K562 (cell line): Measurements from ENCODE around the gene RNF224. TPM values are rescaled to one million over a fixed set of nuclear protein-coding genes. Genes with fewer than 3 reads are reported as not detected.

ENCODE experiments used
- ARNT ChIP-seq, 2 experiments: fragments of 450-650 bp; IDR thresholded peaks; 2 replicates each; pipeline ENCODE4 v1.6.1; 2016; ENCODE audit warnings: mild to moderate bottlenecking in 1 of 2
- CTBP1 ChIP-seq: fragments of 450-650 bp; IDR thresholded peaks from 2 replicates; pipeline ENCODE4 v1.6.1; 2016; ENCODE audit warnings: borderline replicate concordance
- DIDO1 ChIP-seq: fragments of 450-650 bp; IDR thresholded peaks from 2 replicates; pipeline ENCODE4 v1.6.1; 2016; ENCODE audit warnings: low read depth, missing biosample characterization, missing genetic modification characterization
- ELF2 ChIP-seq: fragments of 250-450 bp; sonication (Bioruptor Pico); IDR thresholded peaks from 2 replicates; pipeline ENCODE4 v1.5.0; 2021; ENCODE audit warnings: mild to moderate bottlenecking
- ETV5 ChIP-seq: sonication (generic); formaldehyde crosslinking; IDR thresholded peaks from 2 replicates; pipeline ENCODE4 v1.4.0; 2020; ENCODE audit warnings: low read depth, mild to moderate bottlenecking, missing genetic modification reagents
- FOXA3 ChIP-seq, 2 experiments: fragments of 450-650 bp in 1 of 2; sonication (generic) in 1 of 2; formaldehyde crosslinking; IDR thresholded peaks in 1 of 2; conservative IDR thresholded peaks in 1 of 2; 2 replicates each; pipeline versions ENCODE4 v1.4.0 to v1.8.0; 2020 to 2022; ENCODE audit warnings: mild to moderate bottlenecking in 2 of 2, missing genetic modification reagents in 1 of 2
- FUS ChIP-seq: fragments of 200-400 bp; formaldehyde crosslinking; optimal IDR thresholded peaks from 2 replicates; pipeline ENCODE3; 2017; ENCODE audit warnings: low read depth, low read length
- HDAC1 ChIP-seq, 2 experiments: fragments of 450-650 bp; IDR thresholded peaks; 2 replicates each; pipeline ENCODE4 v1.6.1; 2016 to 2017; ENCODE audit warnings: inconsistent platforms in 1 of 2, mild to moderate bottlenecking in 1 of 2, moderate library complexity in 1 of 2
- KAT2B ChIP-seq: IDR thresholded peaks from one replicate; pipeline ENCODE4 v1.6.1; 2012; ENCODE audit warnings: low read depth, mild to moderate bottlenecking, control low read depth, inconsistent platforms, low read length, moderate library complexity
- KDM5B ChIP-seq: fragments of 200-600 bp; sonication (generic); IDR thresholded peaks from 2 replicates; pipeline ENCODE4 v1.6.1; 2012; ENCODE audit warnings: low read depth, mild to moderate bottlenecking, moderate library complexity, low read length, control low read depth, inconsistent platforms; ENCODE audit not compliant: insufficient replicate concordance
- NR2C2 ChIP-seq, 2 experiments: fragments of 200-800 bp in 1 of 2; sonication (Bioruptor generic) in 1 of 2; sonication (generic) in 1 of 2; formaldehyde crosslinking in 1 of 2; IDR thresholded peaks; 2 replicates each; pipeline versions ENCODE4 v1.6.1 to v1.8.0; 2016 to 2022; ENCODE audit warnings: mild to moderate bottlenecking in 1 of 2, missing compliant biosample characterization in 1 of 2, missing genetic modification characterization in 1 of 2, missing genetic modification reagents in 1 of 2
- PTTG1 ChIP-seq: fragments of 450-650 bp; IDR thresholded peaks from 2 replicates; pipeline ENCODE4 v1.6.1; 2016; ENCODE audit warnings: low read depth, mild to moderate bottlenecking, missing genetic modification characterization, missing compliant biosample characterization
- RAD21 ChIP-seq, 2 experiments: fragments of 250-450 bp in 1 of 2; fragments of 450-650 bp in 1 of 2; sonication (Bioruptor Pico) in 1 of 2; formaldehyde crosslinking in 1 of 2; IDR thresholded peaks in 1 of 2; conservative IDR thresholded peaks in 1 of 2; 2 replicates each; pipeline versions ENCODE4 v1.4.0 to v1.8.0; 2020 to 2022; ENCODE audit warnings: mild to moderate bottlenecking in 2 of 2, moderate library complexity in 1 of 2
- RBM14 ChIP-seq: fragments of 200-400 bp; formaldehyde crosslinking; IDR thresholded peaks from 2 replicates; pipeline ENCODE4 v1.6.1; 2018; ENCODE audit warnings: low read depth, mild to moderate bottlenecking, low read length, moderate library complexity, borderline replicate concordance; ENCODE audit not compliant: insufficient read depth
- SMARCE1 ChIP-seq: fragments of 450-650 bp; IDR thresholded peaks from 2 replicates; pipeline ENCODE4 v1.7.1; 2016; ENCODE audit warnings: mild to moderate bottlenecking
- TFAM ChIP-seq: fragments of 250-450 bp; sonication (Bioruptor Pico); conservative IDR thresholded peaks from 2 replicates; pipeline ENCODE4 v1.5.0; 2021; ENCODE audit warnings: mild to moderate bottlenecking, moderate library complexity
- TOE1 ChIP-seq, 2 experiments: fragments of 450-650 bp in 1 of 2; sonication (generic) in 1 of 2; formaldehyde crosslinking in 1 of 2; IDR thresholded peaks; 2 replicates each; pipeline versions ENCODE4 v1.7.1 to v1.8.0; 2016 to 2022; ENCODE audit warnings: borderline replicate concordance in 2 of 2, mild to moderate bottlenecking in 2 of 2, antibody characterized with exemption in 1 of 2, inconsistent platforms in 1 of 2, low read depth in 1 of 2, missing genetic modification reagents in 1 of 2, moderate library complexity in 1 of 2
- ZNF696 ChIP-seq: fragments of 250-450 bp; sonication (Bioruptor Pico); conservative IDR thresholded peaks from 2 replicates; pipeline ENCODE4 v1.4.0; 2020; ENCODE audit warnings: mild to moderate bottlenecking, moderate library complexity
- polyA plus RNA-seq, 8 experiments: library from polyadenylated mRNA; depleted of rRNA in 4 of 8; stranded (reverse) in 5 of 8; unstranded in 3 of 8; fragments of >200 nt; fragmentation: Nextera tagmentation in 2 of 8; fragmentation: Illumina TruSeq in 1 of 8; extraction: Ambion mirVana in 2 of 8; extraction: Trizol in 1 of 8; gene quantifications; 2 replicates each; pipeline versions ENCODE4 v1.2.1 to v1.2.3, GENCODE V29; 2011 to 2014; ENCODE audit warnings: inconsistent platforms in 1 of 8, missing spikeins in 1 of 8
- total RNA-seq, 7 experiments: library from RNA; depleted of rRNA in 6 of 7; stranded (reverse); fragments of >200 nt in 6 of 7; fragmentation: Illumina TruSeq in 2 of 7; extraction: Trizol in 2 of 7; gene quantifications; 2 replicates each; pipeline versions ENCODE4 v1.2.1 to v1.2.3, GENCODE V29; 2011 to 2021; ENCODE audit warnings: low replicate concordance in 1 of 7
- TF ChIP-seq, protein P1 (sequence below): IDR thresholded peaks from 2 replicates; pipeline ENCODE4 v1.6.1; 2014; ENCODE audit warnings: antibody characterized with exemption
- TF ChIP-seq, protein P2 (sequence below): sonication (generic); formaldehyde crosslinking; IDR thresholded peaks from 2 replicates; pipeline ENCODE4 v1.8.0; 2023; ENCODE audit warnings: mild to moderate bottlenecking, missing genetic modification reagents
- TF ChIP-seq, protein P3 (sequence below): fragments of 450-650 bp; IDR thresholded peaks from 2 replicates; pipeline ENCODE4 v1.6.1; 2016; ENCODE audit warnings: missing biosample characterization, missing genetic modification characterization
- TF ChIP-seq, protein P4 (sequence below): sonication (generic); formaldehyde crosslinking; IDR thresholded peaks from 2 replicates; pipeline ENCODE4 v1.9.0; 2022; ENCODE audit warnings: mild to moderate bottlenecking, missing genetic modification reagents

The RNF224 gene
- total and polyA plus RNA-seq, 9 of the 15 experiments (the other 6 are each of a cell fraction or from before 2014, with no cell fraction given), result not detected

DNA sequence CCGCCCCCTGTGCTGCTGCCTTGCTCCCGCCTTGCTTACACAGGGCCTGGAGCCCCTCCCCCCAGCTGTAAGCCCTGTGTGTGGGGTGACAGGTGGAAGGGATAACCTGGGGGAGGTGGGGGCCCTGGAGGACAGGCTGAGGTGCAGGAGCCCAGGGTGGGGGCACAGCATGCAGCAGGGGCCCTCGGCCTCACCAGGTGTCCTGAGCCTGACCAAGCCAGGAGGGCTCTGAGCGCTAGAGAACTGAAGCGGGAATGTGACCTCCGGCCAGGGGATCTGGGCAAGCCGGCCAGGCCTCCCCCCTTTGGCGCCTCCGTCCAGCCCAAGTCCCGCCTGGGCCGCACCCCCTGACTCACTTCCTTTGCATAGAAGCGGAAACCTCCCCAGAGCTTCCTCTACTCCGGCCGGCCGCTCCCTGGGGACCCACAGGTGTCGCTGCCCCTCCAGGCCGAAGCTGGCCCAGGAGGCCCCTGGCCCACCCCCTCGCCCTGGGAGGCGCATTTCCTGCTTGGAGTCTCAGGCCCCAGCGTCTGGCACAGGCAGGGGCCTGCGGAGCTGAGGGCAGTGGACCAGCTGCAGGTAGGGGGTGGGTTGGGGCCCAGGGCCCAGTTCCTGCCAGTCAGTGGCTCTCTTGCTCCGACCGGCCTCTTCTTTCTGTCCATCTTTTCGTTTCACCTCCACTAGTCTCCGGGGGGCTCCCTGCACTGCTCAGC, 50.2 kb downstream of the RNF224 start, which contains the start of gene TOR4A (continued):
- TF ChIP-seq RAD21 (CRISPR knock-in tag; conservative IDR thresholded peaks at IDR 0.05 in 1 of 2, IDR thresholded peaks at IDR 0.05 in 1 of 2), result peak; percentile 33 to 58
- TF ChIP-seq TOE1 (IDR thresholded peaks at IDR 0.05; ENCODE audit: borderline replicate concordance), result 0 out of 2 replicates have a peak, but pooled peaks have one; percentile 52
- TF ChIP-seq TOE1 (CRISPR knock-in tag; IDR thresholded peaks at IDR 0.05; ENCODE audit: borderline replicate concordance, low read depth), result no peak
- TF ChIP-seq HDAC1 (IDR thresholded peaks at IDR 0.05), result peak in 1 of 2 experiments; percentile 66; a peak in 1 of 4 replicates
- no peak for TF ChIP-seq ZNF696 (CRISPR knock-in tag)
- TF ChIP-seq ELF2 (CRISPR knock-in tag), result 0 out of 2 replicates have a peak, but pooled peaks have one; percentile 14
- TF ChIP-seq FOXA3 (CRISPR knock-in tag; conservative IDR thresholded peaks at IDR 0.05 in 1 of 2, IDR thresholded peaks at IDR 0.05 in 1 of 2), result no peak
- TF ChIP-seq NR2C2 (CRISPR knock-in tag; IDR thresholded peaks at IDR 0.05), result peak; percentile 65; the same call in 1 of the 2 replicates
- TF ChIP-seq NR2C2 (tag; IDR thresholded peaks at IDR 0.05), result peak; percentile 79
- TF ChIP-seq, protein P1, sequence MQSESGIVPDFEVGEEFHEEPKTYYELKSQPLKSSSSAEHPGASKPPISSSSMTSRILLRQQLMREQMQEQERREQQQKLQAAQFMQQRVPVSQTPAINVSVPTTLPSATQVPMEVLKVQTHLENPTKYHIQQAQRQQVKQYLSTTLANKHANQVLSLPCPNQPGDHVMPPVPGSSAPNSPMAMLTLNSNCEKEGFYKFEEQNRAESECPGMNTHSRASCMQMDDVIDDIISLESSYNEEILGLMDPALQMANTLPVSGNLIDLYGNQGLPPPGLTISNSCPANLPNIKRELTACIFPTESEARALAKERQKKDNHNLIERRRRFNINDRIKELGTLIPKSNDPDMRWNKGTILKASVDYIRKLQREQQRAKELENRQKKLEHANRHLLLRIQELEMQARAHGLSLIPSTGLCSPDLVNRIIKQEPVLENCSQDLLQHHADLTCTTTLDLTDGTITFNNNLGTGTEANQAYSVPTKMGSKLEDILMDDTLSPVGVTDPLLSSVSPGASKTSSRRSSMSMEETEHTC, result no peak
- peak; percentile 62; the same call in 1 of the 2 replicates for TF ChIP-seq SMARCE1
- TF ChIP-seq ETV5, result peak; percentile 90
- TF ChIP-seq, protein P2, sequence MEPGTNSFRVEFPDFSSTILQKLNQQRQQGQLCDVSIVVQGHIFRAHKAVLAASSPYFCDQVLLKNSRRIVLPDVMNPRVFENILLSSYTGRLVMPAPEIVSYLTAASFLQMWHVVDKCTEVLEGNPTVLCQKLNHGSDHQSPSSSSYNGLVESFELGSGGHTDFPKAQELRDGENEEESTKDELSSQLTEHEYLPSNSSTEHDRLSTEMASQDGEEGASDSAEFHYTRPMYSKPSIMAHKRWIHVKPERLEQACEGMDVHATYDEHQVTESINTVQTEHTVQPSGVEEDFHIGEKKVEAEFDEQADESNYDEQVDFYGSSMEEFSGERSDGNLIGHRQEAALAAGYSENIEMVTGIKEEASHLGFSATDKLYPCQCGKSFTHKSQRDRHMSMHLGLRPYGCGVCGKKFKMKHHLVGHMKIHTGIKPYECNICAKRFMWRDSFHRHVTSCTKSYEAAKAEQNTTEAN, result 0 out of 2 replicates have a peak, but pooled peaks have one; percentile 30
- peak; percentile 55 for TF ChIP-seq KDM5B
- TF ChIP-seq, protein P3, sequence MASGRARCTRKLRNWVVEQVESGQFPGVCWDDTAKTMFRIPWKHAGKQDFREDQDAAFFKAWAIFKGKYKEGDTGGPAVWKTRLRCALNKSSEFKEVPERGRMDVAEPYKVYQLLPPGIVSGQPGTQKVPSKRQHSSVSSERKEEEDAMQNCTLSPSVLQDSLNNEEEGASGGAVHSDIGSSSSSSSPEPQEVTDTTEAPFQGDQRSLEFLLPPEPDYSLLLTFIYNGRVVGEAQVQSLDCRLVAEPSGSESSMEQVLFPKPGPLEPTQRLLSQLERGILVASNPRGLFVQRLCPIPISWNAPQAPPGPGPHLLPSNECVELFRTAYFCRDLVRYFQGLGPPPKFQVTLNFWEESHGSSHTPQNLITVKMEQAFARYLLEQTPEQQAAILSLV (tag), result no peak
- TF ChIP-seq FUS, result no peak
- TF ChIP-seq KAT2B, result peak; percentile 46
- peak; percentile 69; the same call in 1 of the 2 replicates for TF ChIP-seq CTBP1
- TF ChIP-seq, protein P4, sequence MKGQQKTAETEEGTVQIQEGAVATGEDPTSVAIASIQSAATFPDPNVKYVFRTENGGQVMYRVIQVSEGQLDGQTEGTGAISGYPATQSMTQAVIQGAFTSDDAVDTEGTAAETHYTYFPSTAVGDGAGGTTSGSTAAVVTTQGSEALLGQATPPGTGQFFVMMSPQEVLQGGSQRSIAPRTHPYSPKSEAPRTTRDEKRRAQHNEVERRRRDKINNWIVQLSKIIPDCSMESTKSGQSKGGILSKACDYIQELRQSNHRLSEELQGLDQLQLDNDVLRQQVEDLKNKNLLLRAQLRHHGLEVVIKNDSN (CRISPR knock-in tag), result peak; percentile 14; the same call in 1 of the 2 replicates
- no peak for TF ChIP-seq PTTG1
- TF ChIP-seq TFAM, result no peak
- TF ChIP-seq ARNT (IDR thresholded peaks at IDR 0.05), result no peak
- no peak for TF ChIP-seq DIDO1 (tag)
- TF ChIP-seq RBM14, result 0 out of 2 replicates have a peak, but pooled peaks have one; percentile 23
